GM18861 (cell line): ENCODE results near the gene ESR1.
"Not testable (repeated sequence)": the region's sequence is repeated elsewhere in the genome, so short reads cannot be mapped to it uniquely, and the experiment has no call there.

ENCODE experiments used
- ATAC-seq: cut with Tn5 transposase; IDR thresholded peaks from one replicate; pipeline ENCODE4 v1.9.1; 2021; ENCODE audit not compliant: unreplicated experiment

Gene ESR1

GRCh38 chr6:151811081-151811480, 3.6 kb downstream of the ESR1 start:
- no peak for ATAC-seq

GRCh38 chr6:151813858-151814257, 6.4 kb downstream of the ESR1 start:
- no peak for ATAC-seq

DNA sequence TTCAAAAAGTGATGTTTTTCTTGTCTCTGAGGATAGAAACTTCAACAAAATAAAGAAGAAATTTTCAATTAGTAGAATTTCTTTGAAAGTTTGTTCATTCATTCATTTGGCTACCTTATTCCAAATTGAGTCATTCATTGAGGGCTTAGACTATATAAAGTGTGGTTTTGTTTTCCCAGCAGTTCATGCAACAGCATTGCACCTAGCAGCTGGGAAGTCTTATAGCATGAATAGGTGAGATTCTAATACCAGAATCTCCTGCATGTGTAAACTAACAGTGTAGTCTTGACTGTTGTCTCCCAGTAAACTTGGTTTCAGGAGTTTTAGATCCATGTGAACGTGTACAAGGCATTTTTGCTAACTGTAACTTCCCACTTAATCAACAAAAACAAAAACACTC, 7.1 kb downstream of the ESR1 start:
- ATAC-seq: no peak

- ATAC-seq: peak; percentile 91
These were observed 15.0 kb downstream of the ESR1 start for GRCh38 chr6:151822252-151823111.

DNA sequence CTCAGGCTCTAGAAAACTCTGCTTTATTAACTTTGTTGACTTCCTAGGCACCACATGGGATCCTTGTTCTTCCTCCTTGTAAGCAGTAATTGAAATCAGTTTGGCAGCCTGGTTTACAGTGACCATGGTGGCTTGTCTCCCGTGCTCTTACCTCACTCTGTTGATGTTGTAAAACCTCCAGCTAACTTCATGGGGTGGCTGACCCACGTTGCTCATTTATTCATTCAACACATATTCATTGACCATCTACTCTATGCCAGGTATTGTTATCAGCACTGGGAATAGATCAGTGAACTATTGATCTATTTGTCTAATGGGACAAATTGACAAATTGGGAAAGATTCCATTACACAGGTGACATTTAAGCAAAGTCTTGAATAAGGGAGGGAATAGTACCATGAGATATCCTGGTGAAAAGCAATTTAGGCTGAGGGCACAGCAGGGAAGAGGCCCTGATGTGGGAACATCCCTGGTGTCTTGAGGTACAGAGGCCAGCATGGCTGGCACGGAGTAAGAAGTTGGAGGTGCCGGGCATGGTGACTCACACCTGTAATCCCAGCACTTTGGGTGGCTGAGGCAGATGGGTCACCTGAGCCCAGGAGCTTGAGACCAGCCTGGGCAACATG, 19.1 kb downstream of the ESR1 start:
- ATAC-seq: no peak

DNA sequence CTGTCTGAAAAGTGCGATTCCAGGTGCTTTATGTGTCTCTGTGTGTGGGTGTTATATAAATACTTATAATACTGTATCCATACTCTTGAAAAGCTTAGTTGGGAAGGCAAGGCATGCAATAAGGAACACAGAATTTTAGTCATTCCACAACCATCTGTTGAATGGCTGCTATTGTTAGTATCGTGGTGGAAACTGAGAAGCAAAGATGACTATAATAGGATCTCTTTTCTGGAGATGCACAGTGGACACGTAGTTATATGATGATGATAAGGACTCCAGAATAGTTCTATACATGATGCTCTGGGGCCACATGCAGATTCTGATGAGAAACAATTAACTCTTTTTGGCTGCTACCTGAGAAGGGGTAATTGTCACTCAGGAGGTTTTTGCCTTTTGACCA, 25.2 kb downstream of the ESR1 start:
- ATAC-seq: no peak

DNA sequence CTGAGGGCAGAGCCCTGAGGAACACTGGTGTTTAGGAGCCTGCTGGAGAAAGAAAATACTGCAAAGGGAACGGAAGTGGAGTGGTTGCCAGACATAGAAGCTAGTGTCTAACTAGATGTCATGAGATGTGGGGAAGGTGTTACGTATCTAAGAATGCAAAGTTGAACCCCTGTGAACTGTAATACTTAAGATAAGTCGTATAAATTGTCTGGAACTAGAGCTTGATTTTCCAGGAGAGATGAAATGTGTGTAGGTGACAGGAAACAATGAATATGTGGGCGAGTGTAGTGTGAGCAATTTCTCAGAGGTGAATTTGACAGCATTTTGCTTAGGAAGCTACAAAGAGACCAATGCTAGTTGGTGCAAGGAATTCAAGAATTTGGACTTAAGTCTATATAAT, 27.9 kb downstream of the ESR1 start:
- no peak for ATAC-seq

- no peak for ATAC-seq
These were observed 29.7 kb downstream of the ESR1 start for GRCh38 chr6:151837223-151837622.

DNA sequence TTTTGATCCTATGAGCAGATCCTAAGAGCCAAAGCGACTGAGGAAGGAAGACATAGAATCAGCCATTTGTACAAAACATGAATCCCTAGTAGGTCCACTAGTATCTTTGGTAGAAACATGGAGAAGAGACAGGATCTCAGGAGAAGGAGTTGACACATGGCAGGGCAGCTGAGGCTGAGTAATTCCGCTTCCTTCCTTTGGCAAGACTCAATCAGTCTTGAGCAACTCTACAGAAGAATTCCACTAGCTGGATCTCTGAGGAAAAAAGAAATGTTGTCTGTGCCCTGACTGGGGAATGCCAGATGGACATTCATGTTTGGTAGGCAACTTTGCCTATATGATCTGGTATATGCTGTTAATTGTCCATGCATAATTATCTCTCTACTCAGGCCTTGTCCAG, 35.3 kb downstream of the ESR1 start:
- ATAC-seq: no peak

- ATAC-seq: no peak
These were observed 39.6 kb downstream of the ESR1 start for GRCh38 chr6:151847064-151847463.

DNA sequence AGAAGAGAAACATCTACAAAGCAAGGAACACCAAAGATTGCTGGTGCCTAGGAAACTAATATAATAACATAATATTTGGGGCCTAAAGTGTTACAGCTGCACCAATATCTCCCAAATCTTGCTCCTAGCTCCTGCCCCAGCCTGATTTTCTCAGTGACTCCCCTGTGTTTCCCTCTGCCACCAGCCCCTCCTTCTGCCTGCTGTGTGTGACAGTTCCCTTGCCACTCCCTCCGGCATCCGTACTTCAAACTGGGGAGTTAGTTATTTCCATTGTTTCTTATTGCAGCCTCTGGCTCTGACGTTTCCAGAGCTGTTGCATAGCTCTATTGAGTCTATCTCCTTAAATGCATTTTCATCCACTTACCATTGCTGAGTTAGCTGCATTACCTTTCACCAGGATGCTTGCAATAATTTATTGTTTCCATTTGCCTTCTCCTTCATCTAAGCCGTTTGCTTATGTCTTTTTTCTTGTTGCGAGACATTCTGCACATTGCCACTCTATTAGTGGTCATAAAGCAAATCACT, 43.1 kb downstream of the ESR1 start:
- no peak for ATAC-seq

GRCh38 chr6:151858294-151858693, 50.8 kb downstream of the ESR1 start:
- ATAC-seq: no peak

- ATAC-seq: no peak
These were observed 55.0 kb downstream of the ESR1 start for GRCh38 chr6:151862461-151862860.

DNA sequence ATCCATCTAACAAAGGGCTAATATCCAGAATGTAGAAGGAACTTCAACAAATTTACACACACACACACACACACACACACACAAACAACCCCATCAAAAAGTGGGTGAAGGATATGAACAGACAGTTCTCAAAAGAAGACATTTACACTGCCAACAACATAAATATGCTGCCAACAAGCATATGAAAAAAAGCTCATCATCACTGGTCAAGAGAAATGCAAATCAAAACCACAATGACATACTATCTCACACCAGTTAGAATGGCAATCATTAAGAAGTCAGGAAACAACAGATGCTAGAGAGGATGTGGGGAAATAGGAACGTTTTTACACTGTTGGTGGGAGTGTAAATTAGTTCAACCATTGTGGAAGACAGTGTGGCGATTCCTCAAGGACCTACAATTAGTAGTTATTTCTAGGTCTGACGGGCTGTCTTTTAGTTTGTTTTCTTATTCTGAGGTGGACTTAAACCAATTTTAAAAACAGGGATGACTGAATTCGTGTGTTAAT, 59.9 kb downstream of the ESR1 start:
- not testable (repeated sequence) for ATAC-seq

DNA sequence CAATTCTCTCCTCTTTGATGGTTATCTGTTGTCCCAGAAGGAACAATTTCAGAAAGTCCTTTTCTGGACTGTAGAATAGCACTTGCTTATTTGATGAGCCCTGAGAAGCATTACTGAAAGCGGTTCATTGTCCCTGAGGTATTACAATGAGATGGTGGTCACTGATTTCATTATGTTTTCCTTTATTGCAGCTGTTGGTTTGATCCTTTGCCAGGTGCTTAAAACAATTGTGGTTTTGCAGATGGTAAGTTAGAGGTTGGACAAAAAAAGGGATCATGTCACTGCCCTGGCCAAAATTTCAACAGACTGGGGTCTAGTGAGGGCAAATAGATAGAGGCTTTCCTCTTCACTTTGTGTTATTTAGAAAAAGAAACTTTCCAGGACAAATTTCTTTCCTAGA, 61.9 kb downstream of the ESR1 start:
- ATAC-seq: no peak

DNA sequence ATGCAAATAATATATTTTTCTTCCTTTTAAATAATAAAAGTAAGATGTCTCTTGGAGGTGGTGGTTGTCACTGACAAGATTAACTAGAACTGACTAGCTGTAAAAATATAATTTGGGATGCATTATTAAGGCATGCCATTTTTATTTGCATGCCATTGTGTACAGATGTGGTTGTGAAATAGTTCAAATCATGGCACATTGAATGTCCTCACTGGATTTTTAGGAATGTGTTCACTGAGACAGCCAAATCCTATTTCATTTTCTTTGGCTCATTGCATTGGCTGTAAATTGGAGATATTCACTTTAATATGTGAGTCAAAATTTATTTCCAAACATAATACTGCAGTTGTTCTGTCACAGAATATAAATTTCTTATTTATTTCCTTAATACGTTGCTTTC, 62.3 kb downstream of the ESR1 start:
- ATAC-seq: no peak

- ATAC-seq: no peak
These were observed 62.9 kb downstream of the ESR1 start for GRCh38 chr6:151870375-151870774.

GRCh38 chr6:151875524-151875923, 68.0 kb downstream of the ESR1 start:
- no peak for ATAC-seq

- ATAC-seq: no peak
These were observed 68.6 kb downstream of the ESR1 start for GRCh38 chr6:151876122-151876521.

DNA sequence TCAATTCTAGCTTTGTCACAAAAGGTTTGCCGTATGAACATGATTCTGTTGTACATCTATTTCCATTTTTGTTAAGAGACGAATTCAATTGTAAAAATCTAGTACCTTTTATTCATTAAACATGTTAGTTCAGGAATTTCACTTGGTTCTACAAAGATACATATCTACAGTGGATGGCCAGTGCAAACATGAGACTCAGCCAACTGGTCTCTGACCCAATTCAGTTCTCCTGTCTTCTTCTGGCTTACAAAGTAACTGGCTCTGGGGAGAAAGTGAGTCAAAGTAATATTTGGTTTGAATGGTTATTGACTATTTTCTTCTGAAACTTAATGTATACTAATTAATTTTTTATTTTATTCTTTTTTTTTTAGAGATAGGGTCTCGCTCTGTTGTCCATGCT, 70.0 kb downstream of the ESR1 start:
- ATAC-seq: no peak

GRCh38 chr6:151881231-151881630, 73.7 kb downstream of the ESR1 start:
- ATAC-seq: no peak

DNA sequence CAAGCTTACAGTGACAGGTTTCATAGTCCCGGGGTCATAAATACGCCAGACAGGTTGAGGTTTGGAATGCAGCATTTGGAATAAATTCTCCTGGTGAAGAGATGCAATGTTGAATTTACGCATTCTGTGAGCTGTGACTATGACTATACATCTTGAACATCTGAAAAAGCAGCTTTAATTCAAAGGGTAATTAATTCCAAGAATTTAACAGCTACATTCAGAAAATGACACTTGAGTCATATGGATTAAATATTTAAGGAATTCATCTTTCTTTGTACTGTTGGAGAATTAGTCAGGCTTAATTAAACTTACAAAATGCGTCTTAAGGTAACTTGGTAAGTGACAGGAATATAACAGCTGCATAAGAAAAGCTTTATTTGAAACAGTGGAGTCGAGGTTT, 74.7 kb downstream of the ESR1 start:
- no peak for ATAC-seq
